HK-2 (cell line): ENCODE results near the gene ZC3H13.
A peak's percentile ranks its signal among the peaks of the same experiment; 100 is the strongest.

ENCODE experiments used
- DNase-seq: peaks from one replicate; pipeline ENCODE4 v3.0.0-alpha.2; 2018; ENCODE audit not compliant: unreplicated experiment

ZC3H13 gene

DNA sequence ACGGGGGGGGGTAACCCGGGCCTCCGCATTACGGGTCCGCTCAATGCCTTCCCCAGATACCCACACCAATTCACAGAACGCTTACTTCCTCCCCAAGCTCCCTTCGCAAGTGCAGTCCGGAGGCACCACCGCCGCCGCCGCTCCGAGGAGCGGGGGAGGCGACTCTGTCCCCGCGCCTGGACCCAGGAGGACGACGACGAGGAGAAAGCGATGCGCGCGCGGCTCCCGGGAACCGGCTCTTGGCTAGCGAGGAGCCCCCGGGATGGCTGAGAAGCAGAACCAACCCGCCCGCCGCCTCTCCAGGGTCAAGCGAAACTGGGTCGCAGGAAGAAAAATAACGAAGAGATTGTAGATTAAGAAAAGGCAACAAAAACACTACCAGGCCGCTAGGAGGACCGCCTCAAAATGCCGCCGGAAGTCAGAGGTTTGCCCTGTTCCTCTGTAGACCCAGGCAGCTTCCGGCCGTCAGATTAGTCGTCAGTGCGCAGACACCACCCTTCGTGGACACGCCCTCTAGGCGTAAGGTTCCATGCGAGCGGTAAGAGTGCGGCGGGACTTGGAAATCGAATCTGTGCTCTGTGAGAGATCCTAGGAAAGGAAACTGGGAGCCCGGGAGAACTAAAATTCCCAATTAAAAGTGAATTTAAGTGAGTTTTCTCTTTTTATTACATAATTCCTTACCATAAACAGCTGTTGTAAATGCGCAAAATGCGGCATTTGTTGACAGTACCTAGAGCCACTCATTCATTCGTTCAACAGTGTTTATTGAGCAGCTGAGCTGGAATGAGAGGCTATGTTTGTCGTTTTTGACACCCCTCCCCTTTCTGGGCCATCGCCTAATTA, at the start of gene ZC3H13:
TSS of gene ZC3H13 (minus strand) at position 428 of the 843 bp plus-strand sequence. CDS start 7,239 bp downstream, outside the sequence.
- DNase-seq, result peak; percentile 85

- no peak for DNase-seq
Observed at GRCh38 chr13:46102255-46102605, 49.7 kb upstream of the ZC3H13 start.

- DNase-seq, result no peak
Observed at GRCh38 chr13:46101484-46102254, 49.1 kb upstream of the ZC3H13 start.

GRCh38 chr13:46101002-46101401, 48.5 kb upstream of the ZC3H13 start:
- no peak for DNase-seq

DNA sequence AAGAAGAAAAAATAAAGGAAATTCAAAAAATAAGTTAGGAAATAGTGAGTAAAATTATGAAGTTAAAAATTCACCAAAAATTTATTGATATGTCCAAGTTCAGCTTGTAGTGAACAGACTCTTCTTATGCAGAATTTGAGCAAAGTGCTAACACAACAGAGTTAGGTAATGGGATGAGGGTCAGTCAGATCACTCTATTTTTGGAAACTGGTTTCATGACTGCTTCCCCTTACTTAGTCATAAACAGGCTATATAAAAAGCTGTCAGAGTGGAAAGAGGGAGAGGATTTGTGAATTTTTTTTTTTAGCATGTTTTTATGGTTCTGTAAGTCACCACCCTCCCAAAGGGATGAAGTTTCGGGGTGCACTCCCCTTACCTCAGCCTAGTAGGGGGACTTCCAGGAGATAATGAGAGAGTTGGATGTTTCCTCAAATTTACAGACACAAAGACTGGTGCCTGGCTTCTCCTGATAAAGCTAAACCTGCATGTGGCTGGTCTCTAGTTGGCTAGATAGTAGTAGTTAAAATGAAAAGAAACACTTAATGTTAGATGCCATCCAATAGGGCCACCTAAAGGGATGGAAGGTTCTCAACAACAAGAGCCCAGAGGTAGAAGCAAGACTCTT, 47.8 kb upstream of the ZC3H13 start:
- DNase-seq, result no peak

- DNase-seq, result no peak
Observed at GRCh38 chr13:46097663-46098062, 45.1 kb upstream of the ZC3H13 start.

- DNase-seq, result no peak
Observed at GRCh38 chr13:46097015-46097414, 44.5 kb upstream of the ZC3H13 start.

DNA sequence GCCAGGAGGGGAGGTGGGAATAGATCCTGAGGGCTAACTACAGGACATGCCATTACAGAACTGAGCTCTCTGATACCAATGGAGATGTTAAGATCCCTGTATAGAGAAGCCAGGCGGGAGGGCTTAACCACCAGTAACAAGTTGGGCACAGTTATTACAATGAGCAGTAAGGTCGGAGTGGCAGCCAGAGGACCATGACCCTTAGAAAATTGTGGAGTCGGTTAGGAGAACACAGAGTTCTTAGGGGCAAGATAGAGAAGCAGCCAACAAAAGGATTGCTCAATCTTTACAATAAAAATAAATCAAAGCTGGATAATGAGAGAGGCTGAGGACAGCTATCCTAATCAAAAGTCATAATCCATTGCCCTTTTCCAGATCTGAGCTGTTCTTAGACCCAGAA, 41.9 kb upstream of the ZC3H13 start:
- no peak for DNase-seq

DNA sequence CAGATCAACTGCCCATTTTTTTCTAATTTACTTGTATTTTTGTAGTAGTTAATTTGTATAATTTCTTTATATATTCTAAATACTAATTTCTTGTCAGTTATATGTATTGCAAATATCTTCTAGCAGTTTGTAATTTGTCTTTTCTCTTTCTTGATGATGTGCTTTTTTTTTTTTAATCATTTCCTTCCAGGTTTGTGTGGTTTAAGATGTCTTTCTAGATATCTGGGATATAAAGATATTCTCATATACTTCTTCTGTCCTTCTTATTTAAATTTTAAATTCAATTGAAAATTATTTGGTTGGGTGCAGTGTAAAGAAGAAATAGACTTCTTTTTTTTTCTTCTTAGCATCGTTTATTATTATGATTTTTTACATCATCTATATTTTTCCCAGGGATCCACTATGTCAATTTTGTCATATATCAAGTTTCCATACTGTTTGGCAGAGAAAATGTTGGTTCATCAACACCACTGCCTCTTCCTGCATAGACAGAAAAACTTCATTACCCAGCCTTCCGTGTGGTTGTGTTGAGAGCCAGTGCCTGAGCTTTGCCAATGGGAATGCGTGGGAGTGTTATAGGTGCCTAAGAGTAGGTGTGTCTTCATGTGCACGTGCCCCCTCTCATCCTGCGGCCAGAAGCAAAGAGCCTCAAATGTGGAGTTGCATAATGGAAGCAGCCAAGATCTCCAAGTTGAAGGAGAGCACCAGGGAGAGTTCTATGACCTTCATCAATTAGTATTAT, 36.4 kb upstream of the ZC3H13 start:
- no peak for DNase-seq

DNA sequence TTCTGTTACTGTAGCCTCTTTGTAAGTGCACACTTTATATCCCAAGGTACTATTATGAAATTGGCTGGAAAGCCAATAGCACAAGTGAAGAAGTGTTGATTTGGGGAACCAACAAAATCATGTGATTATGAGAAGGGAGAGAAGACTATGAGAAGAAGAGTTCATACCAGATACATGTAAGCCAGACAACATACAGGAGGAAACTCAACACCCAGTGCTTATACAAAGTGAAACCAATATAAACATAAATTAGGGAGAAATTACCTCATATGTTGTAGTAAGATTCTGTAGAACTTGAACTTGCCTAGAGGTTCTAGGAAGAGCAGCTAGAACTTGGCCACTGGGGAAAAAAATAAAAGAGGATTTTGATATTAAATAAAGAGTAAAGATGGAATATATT, 34.9 kb upstream of the ZC3H13 start:
- no peak for DNase-seq

GRCh38 chr13:46086985-46087384, 34.4 kb upstream of the ZC3H13 start:
- no peak for DNase-seq

GRCh38 chr13:46086421-46086922, 33.9 kb upstream of the ZC3H13 start:
- DNase-seq, result no peak

DNA sequence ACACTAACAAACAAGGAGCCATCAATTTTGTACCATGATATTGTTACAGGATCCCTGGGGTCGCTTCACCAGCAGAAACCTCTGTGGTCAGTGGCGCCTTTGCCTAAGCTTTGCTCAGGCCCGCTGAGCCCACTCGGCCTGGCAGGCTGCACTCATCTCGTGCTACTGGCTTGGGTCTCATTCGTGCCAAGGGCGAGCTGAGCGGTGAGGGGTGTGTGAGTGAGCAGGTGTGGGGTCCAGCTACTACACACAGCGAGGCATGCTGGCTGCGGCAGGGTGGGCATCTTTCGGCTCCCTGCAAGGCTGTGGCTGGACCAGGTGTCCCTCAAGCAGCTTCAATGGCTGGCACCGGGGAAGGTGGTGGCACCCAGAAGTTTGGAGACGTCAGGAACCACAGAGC, 33.2 kb upstream of the ZC3H13 start:
- no peak for DNase-seq

GRCh38 chr13:46082324-46082723, 29.8 kb upstream of the ZC3H13 start:
- DNase-seq, result no peak

- DNase-seq, result no peak
Observed at GRCh38 chr13:46079770-46080169, 27.2 kb upstream of the ZC3H13 start.

- DNase-seq, result no peak
Observed at GRCh38 chr13:46077265-46077664, 24.7 kb upstream of the ZC3H13 start.

DNA sequence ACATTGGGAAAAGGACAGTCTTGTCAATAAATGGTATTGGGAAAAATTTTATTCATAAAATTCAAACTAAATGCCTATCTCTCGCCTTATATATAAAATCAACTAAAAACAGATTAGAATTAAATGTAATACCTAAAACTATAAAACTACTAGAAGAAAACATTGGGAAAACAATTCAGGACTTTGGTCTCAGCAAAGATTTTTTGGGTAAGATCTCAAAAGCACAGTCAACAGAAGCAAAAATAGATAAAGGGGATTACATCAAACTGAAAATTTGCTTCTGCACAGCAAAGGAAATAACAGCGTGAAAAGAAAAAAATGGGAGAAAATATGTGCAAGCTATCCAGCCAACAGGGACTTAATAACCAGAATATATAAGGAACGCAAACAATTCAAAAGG, 24.3 kb upstream of the ZC3H13 start:
- DNase-seq, result no peak

DNA sequence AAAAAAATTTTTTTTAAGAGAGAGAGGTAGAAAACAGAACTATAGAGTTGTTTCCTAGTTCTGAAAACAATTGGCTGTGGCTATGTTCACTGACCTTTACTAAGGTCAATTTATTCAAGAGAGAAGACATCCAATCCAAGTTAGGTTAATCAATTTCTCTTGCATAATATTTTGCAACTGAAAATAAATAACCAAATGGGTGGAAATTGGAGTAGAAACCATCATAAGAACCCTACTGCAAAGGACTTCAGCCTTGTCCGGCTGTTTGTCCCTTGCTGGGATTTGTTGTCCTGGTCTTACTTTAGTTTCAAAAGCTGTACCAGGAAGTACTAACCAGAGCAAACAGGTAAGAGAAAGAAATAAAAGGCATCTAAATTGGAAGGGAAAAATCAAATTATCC, 23.3 kb upstream of the ZC3H13 start:
- no peak for DNase-seq

GRCh38 chr13:46071590-46072249, 19.2 kb upstream of the ZC3H13 start:
- no peak for DNase-seq

GRCh38 chr13:46063292-46063691, 10.7 kb upstream of the ZC3H13 start:
- no peak for DNase-seq

DNA sequence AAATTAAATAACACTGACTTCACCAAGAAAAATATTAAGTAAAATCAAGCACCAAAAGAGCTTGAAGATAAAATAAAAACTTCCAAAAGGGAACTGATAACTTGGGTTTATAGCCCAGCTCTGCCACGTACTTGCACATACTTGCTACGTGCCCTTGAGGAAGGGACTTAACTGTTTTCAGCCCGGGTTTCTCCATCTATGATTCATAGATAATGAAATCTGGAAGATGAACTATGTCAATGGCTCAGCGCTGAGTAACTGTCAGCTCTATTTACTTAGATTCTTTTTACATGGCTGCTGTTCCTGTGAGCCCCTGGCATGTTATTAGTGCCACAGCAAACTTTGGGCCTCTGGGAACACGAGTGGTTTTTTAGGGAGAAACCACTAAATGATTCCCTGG, 9.6 kb upstream of the ZC3H13 start:
- no peak for DNase-seq
